GM12891 (cell line): Measurements from ENCODE around the gene SFTPD.

ENCODE experiments used
- PAX5 ChIP-seq: IDR thresholded peaks from 2 replicates; pipeline ENCODE4 v1.6.1; 2011; ENCODE audit warnings: low read length, moderate library complexity, mild to moderate bottlenecking; ENCODE audit not compliant: insufficient read depth, severe bottlenecking
- POLR2A ChIP-seq: IDR thresholded peaks from 2 replicates; pipeline ENCODE4 v1.6.1; 2011; ENCODE audit warnings: low read depth, low read length, control low read depth
- POLR2AphosphoS5 ChIP-seq: IDR thresholded peaks from 2 replicates; pipeline ENCODE4 v1.6.1; 2011; ENCODE audit warnings: low read depth, low read length, control low read depth
- SPI1 ChIP-seq: IDR thresholded peaks from 2 replicates; pipeline ENCODE4 v1.6.1; 2011; ENCODE audit warnings: low read depth, low read length, control low read depth
- TAF1 ChIP-seq: IDR thresholded peaks from 2 replicates; pipeline ENCODE4 v1.6.1; 2011; ENCODE audit warnings: low read depth, low read length, control low read depth

DNA sequence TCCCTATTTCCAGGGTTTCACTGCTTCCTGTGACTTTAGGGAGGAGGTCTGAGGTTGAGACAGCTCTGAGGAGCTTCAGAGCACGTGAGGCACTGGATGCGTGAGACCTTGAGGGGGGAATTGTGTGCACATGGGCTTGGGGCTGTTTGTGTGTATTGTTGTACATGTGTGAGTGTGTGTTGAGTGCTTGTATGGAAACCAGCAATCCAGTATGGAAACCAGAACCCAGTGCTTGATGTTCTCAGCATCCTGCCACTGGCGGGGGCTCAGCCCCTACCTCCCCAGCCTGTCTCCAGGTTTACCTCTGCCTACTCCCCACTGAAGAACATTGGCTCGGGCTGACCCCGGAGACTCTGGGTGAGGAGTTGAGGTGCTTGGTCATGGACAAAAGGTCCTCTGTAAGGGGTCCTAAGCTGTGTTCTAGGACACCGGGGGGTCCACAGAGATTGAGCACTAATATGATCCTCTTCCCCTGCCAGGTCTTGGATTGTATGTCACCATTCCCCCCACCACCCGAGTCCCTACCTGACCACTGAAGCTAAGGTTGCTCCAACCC, 20.8 kb downstream of the SFTPD start:
- TF ChIP-seq POLR2AphosphoS5 (no peak), POLR2A (no peak), TAF1 (no peak), SPI1 (no peak), PAX5 (no peak)
